Neural progenitor cell (in vitro differentiated cells): Measurements from ENCODE around the gene CDH11. TPM values are rescaled to one million over a fixed set of nuclear protein-coding genes. Genes with fewer than 3 reads are reported as not detected.

Experiments used
- DNase-seq: peaks from one replicate; pipeline ENCODE4 v3.0.0-alpha.2; 2016; ENCODE audit warnings: low spot score
- H2AFZ ChIP-seq: fragments of 200-600 bp; sonication (generic); replicated peaks from 2 replicates; pipeline ENCODE4 v1.6.1; 2016; ENCODE audit warnings: antibody characterized with exemption
- H3F3A ChIP-seq: fragments of 200-600 bp; sonication (generic); 2 replicates; pipeline ENCODE4 v1.6.1; 2016; ENCODE audit warnings: antibody characterized with exemption, low read depth
- H3K27ac ChIP-seq: fragments of 200-600 bp; sonication (generic); 2 replicates; pipeline ENCODE4 v1.5.1; 2016; ENCODE audit warnings: mild to moderate bottlenecking
- H3K27me3 ChIP-seq: fragments of 200-600 bp; sonication (generic); 2 replicates; pipeline ENCODE4 v1.6.1; 2016; ENCODE audit warnings: mild to moderate bottlenecking, moderate library complexity
- H3K36me3 ChIP-seq: fragments of 200-600 bp; sonication (generic); 2 replicates; pipeline ENCODE4 v1.5.1; 2016
- H3K4me1 ChIP-seq: fragments of 200-600 bp; sonication (generic); 2 replicates; pipeline ENCODE4 v1.6.1; 2016; ENCODE audit warnings: mixed run types
- H3K4me2 ChIP-seq: fragments of 200-600 bp; sonication (generic); 2 replicates; pipeline ENCODE4 v1.6.1; 2016
- H3K4me3 ChIP-seq: fragments of 200-600 bp; sonication (generic); 2 replicates; pipeline ENCODE4 v1.5.1; 2016
- H3K79me2 ChIP-seq: fragments of 200-600 bp; sonication (generic); 2 replicates; pipeline ENCODE4 v1.6.1; 2016; ENCODE audit warnings: low read depth
- H3K9ac ChIP-seq: fragments of 200-600 bp; sonication (generic); 2 replicates; pipeline ENCODE4 v1.6.1; 2016
- H3K9me3 ChIP-seq: fragments of 200-600 bp; sonication (generic); 2 replicates; pipeline ENCODE4 v1.5.1; 2016; ENCODE audit warnings: low read depth
- H4K20me1 ChIP-seq: fragments of 200-600 bp; sonication (generic); 2 replicates; pipeline ENCODE4 v1.6.1; 2016; ENCODE audit warnings: low read depth
- H3K27ac Mint-ChIP-seq: 3 replicates; pipeline ENCODE4 v1.8.0; 2021; ENCODE audit warnings: mixed read lengths
- H3K27me3 Mint-ChIP-seq: 2 replicates; pipeline ENCODE4 v1.8.0; 2022; ENCODE audit warnings: low read depth, mild to moderate bottlenecking, inconsistent platforms, moderate library complexity, mixed read lengths; ENCODE audit not compliant: insufficient read depth
- H3K36me3 Mint-ChIP-seq: 3 replicates; pipeline ENCODE4 v1.8.0; 2021; ENCODE audit warnings: mixed read lengths
- H3K4me1 Mint-ChIP-seq: 3 replicates; pipeline ENCODE4 v1.8.0; 2021; ENCODE audit warnings: mixed read lengths
- H3K4me3 Mint-ChIP-seq: 3 replicates; pipeline ENCODE4 v1.8.0; 2021; ENCODE audit warnings: mild to moderate bottlenecking, moderate library complexity, mixed read lengths
- H3K9me3 Mint-ChIP-seq: 3 replicates; pipeline ENCODE4 v1.8.0; 2020; ENCODE audit warnings: mixed read lengths
- CTCF ChIP-seq: fragments of 200-600 bp; sonication (generic); IDR thresholded peaks from 2 replicates; pipeline ENCODE4 v1.5.1; 2017; ENCODE audit warnings: antibody characterized with exemption, mild to moderate bottlenecking
- EZH2 ChIP-seq: fragments of 200-600 bp; sonication (generic); IDR thresholded peaks from 2 replicates; pipeline ENCODE4 v1.6.1; 2017; ENCODE audit warnings: antibody characterized with exemption, mild to moderate bottlenecking, moderate library complexity
- EZH2phosphoT487 ChIP-seq: fragments of 200-600 bp; sonication (generic); IDR thresholded peaks from 2 replicates; pipeline ENCODE4 v1.6.1; 2017; ENCODE audit warnings: antibody characterized with exemption
- total RNA-seq: library from RNA; depleted of rRNA; stranded (reverse); fragments of >200 nt; gene quantifications from 2 replicates; pipeline ENCODE4 v1.2.3, GENCODE V29; 2015; ENCODE audit warnings: low replicate concordance

CDH11 gene
- total RNA-seq, 1 donor from 2014 or later = 98.5 TPM

- Mint-ChIP-seq H3K36me3 (peaks cover 30% of the 10 kb centered on the region), H3K27me3 (no peaks in the 10 kb centered on the region), H3K9me3 (no peaks in the 10 kb centered on the region), H3K4me1 (peaks cover 8% of the 10 kb centered on the region), H3K27ac (no peak overlapping the region), H3K4me3 (no peak overlapping the region)
- no peak overlapping the region for H3K4me2 ChIP-seq
- H4K20me1 ChIP-seq = no peaks in the 10 kb centered on the region
- DNase-seq = no peak
- H3K4me3 ChIP-seq = no peak overlapping the region
- H3K9ac ChIP-seq = no peak overlapping the region
- no peaks in the 10 kb centered on the region for H3K27me3 ChIP-seq
- no peak overlapping the region for H2AFZ ChIP-seq
- H3F3A ChIP-seq = peaks cover 4% of the 10 kb centered on the region
- peaks cover 3% of the 10 kb centered on the region for H3K36me3 ChIP-seq
- no peaks in the 10 kb centered on the region for H3K79me2 ChIP-seq
- TF ChIP-seq EZH2 = no peak
- no peak for TF ChIP-seq CTCF
- TF ChIP-seq EZH2phosphoT487 = no peak
- H3K4me1 ChIP-seq = peaks cover 7% of the 10 kb centered on the region
- H3K9me3 ChIP-seq = no peaks in the 10 kb centered on the region
- H3K27ac ChIP-seq = no peak overlapping the region
Observed at GRCh38 chr16:64983231-64983630, 138.6 kb downstream of the CDH11 start.

GRCh38 chr16:64982581-64982980 lies 139.3 kb downstream of the CDH11 start:
- no peak overlapping the region for H3K4me3 Mint-ChIP-seq
- no peak overlapping the region for H3K27ac ChIP-seq
- H3K27ac Mint-ChIP-seq = no peak overlapping the region
- H3K4me1 Mint-ChIP-seq = peaks cover 8% of the 10 kb centered on the region
- peaks cover 25% of the 10 kb centered on the region for H3K36me3 Mint-ChIP-seq
- DNase-seq = no peak
- H3K4me3 ChIP-seq = no peak overlapping the region
- no peaks in the 10 kb centered on the region for H3K9me3 ChIP-seq
- peaks cover 3% of the 10 kb centered on the region for H3K36me3 ChIP-seq
- no peaks in the 10 kb centered on the region for H3K27me3 Mint-ChIP-seq
- H3K4me2 ChIP-seq = no peak overlapping the region
- H4K20me1 ChIP-seq = no peaks in the 10 kb centered on the region
- peaks cover 4% of the 10 kb centered on the region for H3F3A ChIP-seq
- H3K27me3 ChIP-seq = no peaks in the 10 kb centered on the region
- no peak overlapping the region for H2AFZ ChIP-seq
- H3K9me3 Mint-ChIP-seq = no peaks in the 10 kb centered on the region
- H3K4me1 ChIP-seq = peaks cover 7% of the 10 kb centered on the region
- H3K79me2 ChIP-seq = no peaks in the 10 kb centered on the region
- no peak for TF ChIP-seq EZH2phosphoT487
- no peak for TF ChIP-seq EZH2
- no peak for TF ChIP-seq CTCF
- no peak overlapping the region for H3K9ac ChIP-seq

- H3K4me1 Mint-ChIP-seq = peaks cover 8% of the 10 kb centered on the region
- H3K9me3 Mint-ChIP-seq = no peaks in the 10 kb centered on the region
- H3K36me3 ChIP-seq = peaks cover 3% of the 10 kb centered on the region
- no peak overlapping the region for H3K9ac ChIP-seq
- H3K36me3 Mint-ChIP-seq = peaks cover 17% of the 10 kb centered on the region
- peaks cover 7% of the 10 kb centered on the region for H3K4me1 ChIP-seq
- no peaks in the 10 kb centered on the region for H3K27me3 Mint-ChIP-seq
- no peaks in the 10 kb centered on the region for H4K20me1 ChIP-seq
- no peak overlapping the region for H2AFZ ChIP-seq
- no peak overlapping the region for H3K27ac ChIP-seq
- H3K9me3 ChIP-seq = no peaks in the 10 kb centered on the region
- no peak for TF ChIP-seq EZH2
- TF ChIP-seq EZH2phosphoT487 = no peak
- TF ChIP-seq CTCF = no peak
- H3K4me3 Mint-ChIP-seq = no peak overlapping the region
- no peak overlapping the region for H3K27ac Mint-ChIP-seq
- H3K4me2 ChIP-seq = no peak overlapping the region
- no peaks in the 10 kb centered on the region for H3K79me2 ChIP-seq
- no peak for DNase-seq
- no peak overlapping the region for H3K4me3 ChIP-seq
- no peaks in the 10 kb centered on the region for H3K27me3 ChIP-seq
- peaks cover 4% of the 10 kb centered on the region for H3F3A ChIP-seq
Observed at GRCh38 chr16:64981568-64982281, 140.1 kb downstream of the CDH11 start.
